EH (cell line): ENCODE data around the gene IPPK.

Experiments used
- DNase-seq: peaks from one replicate; pipeline ENCODE4 v3.0.0-alpha.2; 2015; ENCODE audit warnings: low read depth

IPPK gene

GRCh38 chr9:92656537-92656925 lies 13.4 kb downstream of the IPPK start:
- DNase-seq, result no peak

GRCh38 chr9:92655896-92656536 lies 13.9 kb downstream of the IPPK start:
- DNase-seq, result no peak

- DNase-seq, result no peak
Observed at GRCh38 chr9:92655366-92655765, 14.6 kb downstream of the IPPK start.

GRCh38 chr9:92654481-92655301 lies 15.2 kb downstream of the IPPK start:
- DNase-seq, result no peak

- no peak for DNase-seq
Observed at GRCh38 chr9:92652461-92652860, 17.5 kb downstream of the IPPK start.

GRCh38 chr9:92650839-92651621 lies 18.9 kb downstream of the IPPK start:
- DNase-seq, result no peak

GRCh38 chr9:92650296-92650695 lies 19.6 kb downstream of the IPPK start:
- no peak for DNase-seq

GRCh38 chr9:92649007-92649406 lies 20.9 kb downstream of the IPPK start:
- DNase-seq, result no peak

GRCh38 chr9:92648474-92648971 lies 21.4 kb downstream of the IPPK start:
- no peak for DNase-seq

- DNase-seq, result no peak
Observed at GRCh38 chr9:92647671-92648473, 22.1 kb downstream of the IPPK start.

GRCh38 chr9:92645041-92645440 lies 24.9 kb downstream of the IPPK start:
- DNase-seq, result no peak

- DNase-seq, result no peak
Observed at GRCh38 chr9:92644278-92644677, 25.7 kb downstream of the IPPK start.

- no peak for DNase-seq
Observed at GRCh38 chr9:92642564-92642963, 27.4 kb downstream of the IPPK start.

GRCh38 chr9:92642041-92642451 lies 27.9 kb downstream of the IPPK start:
- no peak for DNase-seq

- no peak for DNase-seq
Observed at GRCh38 chr9:92641092-92641809, 28.7 kb downstream of the IPPK start.

GRCh38 chr9:92640398-92641091 lies 29.4 kb downstream of the IPPK start:
- DNase-seq, result no peak

- no peak for DNase-seq
Observed at GRCh38 chr9:92639791-92640271, 30.1 kb downstream of the IPPK start.

GRCh38 chr9:92639124-92639523 lies 30.8 kb downstream of the IPPK start:
- no peak for DNase-seq

GRCh38 chr9:92638621-92639101 lies 31.3 kb downstream of the IPPK start:
- DNase-seq, result no peak
